Prostate gland (tissue), 2 donors: Measurements from ENCODE around the gene MAFF. TPM values are rescaled to one million over a fixed set of nuclear protein-coding genes. Genes with fewer than 3 reads are reported as not detected.

ENCODE experiments used
- DNase-seq: peaks from one replicate; pipeline ENCODE4 v3.0.0-alpha.2; 2019; ENCODE audit warnings: low spot score
- H3K27ac ChIP-seq, 2 donors: fragments of 200-600 bp; sonication (generic); 2 replicates each; pipeline ENCODE4 v1.5.1; 2017 to 2019
- H3K27me3 ChIP-seq: fragments of 200-600 bp; sonication (generic); replicated peaks from 2 replicates; pipeline ENCODE4 v1.5.1; 2019; ENCODE audit not compliant: insufficient read depth
- H3K36me3 ChIP-seq, 2 donors: fragments of 200-600 bp; sonication (generic); 1 replicate in 1 of 2; 2 replicates in 1 of 2; pipeline versions ENCODE4 v1.5.1 to v1.8.1; 2017 to 2019
- H3K4me1 ChIP-seq: fragments of 200-600 bp; sonication (generic); replicated peaks from 2 replicates; pipeline ENCODE4 v1.5.1; 2019
- H3K4me3 ChIP-seq, 2 donors: fragments of 200-600 bp; sonication (generic); 2 replicates each; pipeline ENCODE4 v1.5.1; 2017 to 2019
- H3K9me3 ChIP-seq: fragments of 200-600 bp; sonication (generic); 2 replicates; pipeline ENCODE4 v1.5.1; 2017
- CTCF ChIP-seq, 4 experiments: fragments of 200-600 bp in 2 of 4; fragments of 450-650 bp in 2 of 4; sonication (generic) in 2 of 4; IDR thresholded peaks; 1 replicate in 3 of 4; 2 replicates in 1 of 4; pipeline ENCODE4 v1.5.1; 2016 to 2019; ENCODE audit warnings: antibody characterized with exemption in 4 of 4, mild to moderate bottlenecking in 2 of 4, moderate library complexity in 2 of 4
- POLR2A ChIP-seq: fragments of 450-650 bp; IDR thresholded peaks from one replicate; pipeline ENCODE4 v1.6.1; 2016; ENCODE audit warnings: antibody characterized with exemption, mild to moderate bottlenecking
- POLR2AphosphoS5 ChIP-seq: sonication (generic); formaldehyde crosslinking; IDR thresholded peaks from one replicate; pipeline ENCODE4 v1.6.1; 2017; ENCODE audit warnings: antibody characterized with exemption
- WGBS: methylation state at CpG from one replicate; pipeline ENCODE4 v1.1.5; 2018; 5-methylcytosine and 5-hydroxymethylcytosine counted together
- intact Hi-C: fragments of 100-400 bp; cut with DNase I; formaldehyde crosslinking; loops from one replicate; pipeline ENCODE4 v1.14.2; 2022
- total RNA-seq, 2 donors: library from RNA; depleted of rRNA; stranded (reverse); fragments of >200 nt; gene quantifications; one replicate each; pipeline ENCODE4 v1.1.0, GENCODE V29; 2016

Gene MAFF
- total RNA-seq, 2 donors from 2014 or later: 23.6 to 26.0 TPM

GRCh38 chr22:38238519-38239071 lies 36.8 kb downstream of the MAFF start:
- Histone ChIP-seq H3K4me3 (no peak overlapping the region), H3K36me3 (no peaks in the 10 kb centered on the region), H3K4me1 (peaks cover 20% of the 10 kb centered on the region), H3K9me3 (no peaks in the 10 kb centered on the region), H3K27ac (peak overlapping the region; percentile 53 to 61), H3K27me3 (no peaks in the 10 kb centered on the region)
- intact Hi-C loops: no loop called here
- WGBS: 45% methylated on average over 9 of the region's 9 CpGs
- DNase-seq: no peak
- no peak for TF ChIP-seq POLR2A
- no peak for TF ChIP-seq POLR2AphosphoS5
- no peak for TF ChIP-seq CTCF (IDR thresholded peaks at IDR 0.05)

GRCh38 chr22:38239101-38239761 lies 37.4 kb downstream of the MAFF start:
- TF ChIP-seq CTCF (IDR thresholded peaks at IDR 0.05) (peak in 2 of 4 experiments; percentile 11 to 30), POLR2A (no peak), POLR2AphosphoS5 (no peak)
- Histone ChIP-seq H3K9me3 (no peaks in the 10 kb centered on the region), H3K36me3 (no peaks in the 10 kb centered on the region), H3K27me3 (no peaks in the 10 kb centered on the region), H3K4me1 (peaks cover 20% of the 10 kb centered on the region), H3K4me3 (no peak overlapping the region), H3K27ac (peak overlapping the region; percentile 53 to 61)
- intact Hi-C loops: no loop called here
- 21% methylated on average over 14 of the region's 14 CpGs for WGBS
- peak; percentile 36 for DNase-seq

GRCh38 chr22:38240734-38241252 lies 39.0 kb downstream of the MAFF start:
- H3K4me3 ChIP-seq: no peak overlapping the region
- intact Hi-C loops: no loop called here
- H3K4me1 ChIP-seq: peaks cover 20% of the 10 kb centered on the region
- no peaks in the 10 kb centered on the region for H3K27me3 ChIP-seq
- peak; percentile 36 for DNase-seq
- no peaks in the 10 kb centered on the region for H3K36me3 ChIP-seq
- WGBS: 56% methylated on average over 6 of the region's 6 CpGs
- no peaks in the 10 kb centered on the region for H3K9me3 ChIP-seq
- H3K27ac ChIP-seq: no peak overlapping the region
- TF ChIP-seq POLR2AphosphoS5 (peak; percentile 51), POLR2A (no peak), CTCF (IDR thresholded peaks at IDR 0.05) (no peak)

GRCh38 chr22:38243007-38243765 lies 41.4 kb downstream of the MAFF start:
- Histone ChIP-seq H3K36me3 (no peaks in the 10 kb centered on the region), H3K9me3 (no peaks in the 10 kb centered on the region), H3K4me3 (no peak overlapping the region), H3K27ac (peak overlapping the region; percentile 42 to 65), H3K27me3 (no peaks in the 10 kb centered on the region), H3K4me1 (peaks cover 11% of the 10 kb centered on the region)
- intact Hi-C loops: no loop called here
- no peak for DNase-seq
- TF ChIP-seq POLR2A: no peak
- no peak for TF ChIP-seq CTCF (IDR thresholded peaks at IDR 0.05)
- TF ChIP-seq POLR2AphosphoS5: peak; percentile 41
- WGBS: 39% methylated on average over 20 of the region's 20 CpGs
